HG03565 (cell line): ENCODE data around the gene ARRB1.
"Not testable (repeated sequence)": the region's sequence is repeated elsewhere in the genome, so short reads cannot be mapped to it uniquely, and the experiment has no call there.

ENCODE experiments used
- ATAC-seq: cut with Tn5 transposase; IDR thresholded peaks from one replicate; pipeline ENCODE4 v1.9.1; 2021; ENCODE audit warnings: mild to moderate bottlenecking, moderate library complexity; ENCODE audit not compliant: unreplicated experiment

ARRB1 gene

DNA sequence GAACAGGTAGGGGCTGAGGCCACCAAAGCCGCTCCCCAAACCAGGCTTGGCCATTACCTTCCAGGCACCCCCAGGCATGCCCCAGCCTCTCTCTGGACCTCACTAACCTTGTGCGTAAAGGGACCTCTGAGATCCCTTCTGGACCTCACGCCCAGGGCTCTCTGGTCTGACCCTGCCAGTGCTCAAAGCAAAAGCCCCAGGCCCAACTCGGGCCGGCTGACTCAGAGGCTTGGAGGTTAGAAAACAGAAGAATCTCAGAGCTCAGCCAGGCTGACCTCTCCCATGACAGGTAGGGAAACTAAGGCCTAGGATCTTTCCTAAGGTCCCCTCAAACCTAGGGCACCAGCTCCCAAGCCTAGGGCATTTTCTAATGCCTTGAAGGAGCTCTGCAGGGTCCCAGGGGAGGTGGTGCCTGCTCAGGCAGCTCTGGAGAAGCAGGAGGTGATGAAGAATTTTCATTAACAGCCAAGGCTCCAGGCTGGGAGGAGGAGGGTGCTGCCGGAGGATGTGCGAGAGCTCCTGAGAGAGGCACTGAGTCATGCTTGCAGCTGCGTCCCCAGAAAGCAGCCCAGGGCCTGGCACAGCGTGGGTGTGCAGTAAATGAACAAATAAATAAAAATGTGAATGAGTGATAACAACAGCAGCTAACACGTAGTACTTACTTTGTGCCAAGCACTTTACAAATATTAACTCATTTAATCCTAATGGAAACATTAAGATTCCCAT, 25.6 kb downstream of the ARRB1 start:
- no peak for ATAC-seq

DNA sequence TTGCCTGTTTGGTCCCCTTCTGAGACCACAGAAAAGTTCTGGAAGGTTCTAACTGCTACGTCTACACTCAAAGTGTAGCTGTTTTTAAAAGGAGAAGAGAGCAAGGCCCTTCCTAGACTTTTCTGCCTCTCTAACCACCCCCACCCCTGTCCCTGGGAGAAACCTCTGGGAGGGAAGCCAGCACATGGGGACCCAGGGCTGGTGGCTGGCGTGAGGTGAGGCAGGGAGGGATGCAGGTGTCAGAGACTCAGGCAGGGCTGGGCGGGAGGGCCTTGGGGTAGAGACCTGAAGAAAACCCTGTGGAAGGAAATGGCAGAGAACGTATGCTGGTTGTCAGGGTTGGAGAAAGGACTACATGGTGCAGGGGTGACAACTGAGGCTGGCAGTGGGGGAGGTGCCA, 26.7 kb downstream of the ARRB1 start:
- ATAC-seq = no peak

DNA sequence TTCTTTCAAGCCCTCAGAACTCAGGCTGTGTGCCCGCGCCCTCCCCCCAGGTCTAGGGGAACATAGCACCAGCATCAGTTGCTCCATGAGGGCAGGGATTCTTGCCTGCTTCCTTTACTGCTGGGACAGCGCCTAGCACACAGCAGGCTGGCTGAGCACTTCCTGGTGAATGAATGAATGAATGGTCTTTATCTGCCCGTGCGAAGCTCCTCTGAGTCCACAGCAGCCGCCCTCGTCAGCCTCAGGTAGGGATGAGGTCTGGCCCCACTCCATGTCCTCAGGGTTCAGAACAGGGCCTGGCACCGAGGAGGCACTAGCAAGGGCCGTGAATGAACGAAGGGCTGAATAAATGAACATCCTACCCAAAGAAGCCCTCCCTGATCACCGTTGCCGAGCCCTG, 27.3 kb downstream of the ARRB1 start:
- ATAC-seq = no peak

DNA sequence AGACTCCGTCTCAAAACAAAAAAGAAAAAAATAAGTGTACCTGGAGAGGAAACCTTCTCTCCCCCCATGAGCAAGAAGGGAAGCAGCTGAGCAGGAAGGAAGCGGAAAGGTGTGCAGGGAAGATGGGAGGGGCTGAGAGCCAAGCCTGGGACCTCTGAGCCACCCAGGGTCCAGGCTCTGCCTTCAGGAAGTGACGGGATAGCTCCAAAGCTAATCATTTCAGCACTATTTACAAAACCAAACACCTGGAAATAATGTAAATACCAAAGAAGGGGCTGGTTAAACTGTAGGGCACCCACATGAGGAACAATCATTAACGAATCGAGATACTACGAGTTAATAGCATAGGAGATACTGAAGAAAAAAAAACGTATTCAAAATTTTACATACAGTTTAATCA, 27.9 kb downstream of the ARRB1 start:
- ATAC-seq = no peak

DNA sequence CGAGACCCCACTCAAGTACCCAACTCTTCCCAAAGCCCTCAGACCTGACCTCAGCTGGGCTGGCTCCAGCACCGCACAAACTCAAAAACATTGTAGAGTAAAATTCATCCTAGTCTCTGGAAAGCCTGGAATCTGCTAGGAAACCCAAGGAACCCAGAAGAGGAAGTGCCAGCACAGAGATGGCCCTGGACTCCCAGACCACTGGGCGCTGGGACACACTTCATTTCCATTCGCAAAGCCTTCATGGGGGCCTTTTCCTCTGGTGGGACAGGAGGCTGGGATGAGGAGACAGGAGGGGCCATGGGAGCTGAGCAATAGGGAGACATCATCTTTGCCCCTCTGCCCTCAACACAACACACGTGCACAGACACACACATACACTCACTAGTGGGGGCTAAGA, 30.8 kb downstream of the ARRB1 start:
- no peak for ATAC-seq

DNA sequence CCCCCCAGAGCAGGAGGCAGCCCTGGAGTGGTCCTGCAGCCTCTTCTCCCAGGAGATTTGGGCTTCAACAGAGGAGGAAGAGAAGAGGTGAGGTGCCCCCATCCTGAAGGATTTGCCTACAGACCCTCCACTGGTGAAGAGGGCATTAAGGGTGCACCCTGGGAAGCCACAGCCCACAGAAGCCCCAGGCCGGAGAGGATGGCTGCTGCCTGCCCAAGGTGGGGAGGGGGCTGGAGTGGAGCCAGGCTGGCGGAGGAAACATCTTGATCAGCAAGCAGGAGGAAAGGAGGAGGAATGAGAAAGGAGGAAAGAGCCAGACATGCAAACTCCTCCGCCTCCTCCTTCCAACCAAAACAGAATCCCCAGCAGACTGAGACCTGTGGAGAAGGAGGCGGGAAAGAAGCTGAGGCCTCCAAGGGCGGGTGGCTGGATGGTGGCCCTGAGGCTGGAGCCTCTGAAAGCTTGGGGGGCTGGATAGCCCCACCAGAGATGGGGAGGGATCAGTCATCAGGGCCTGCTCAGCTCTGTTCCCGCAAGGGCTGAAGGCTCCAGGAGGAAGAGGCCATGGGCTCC, 31.3 kb downstream of the ARRB1 start:
- ATAC-seq = no peak

DNA sequence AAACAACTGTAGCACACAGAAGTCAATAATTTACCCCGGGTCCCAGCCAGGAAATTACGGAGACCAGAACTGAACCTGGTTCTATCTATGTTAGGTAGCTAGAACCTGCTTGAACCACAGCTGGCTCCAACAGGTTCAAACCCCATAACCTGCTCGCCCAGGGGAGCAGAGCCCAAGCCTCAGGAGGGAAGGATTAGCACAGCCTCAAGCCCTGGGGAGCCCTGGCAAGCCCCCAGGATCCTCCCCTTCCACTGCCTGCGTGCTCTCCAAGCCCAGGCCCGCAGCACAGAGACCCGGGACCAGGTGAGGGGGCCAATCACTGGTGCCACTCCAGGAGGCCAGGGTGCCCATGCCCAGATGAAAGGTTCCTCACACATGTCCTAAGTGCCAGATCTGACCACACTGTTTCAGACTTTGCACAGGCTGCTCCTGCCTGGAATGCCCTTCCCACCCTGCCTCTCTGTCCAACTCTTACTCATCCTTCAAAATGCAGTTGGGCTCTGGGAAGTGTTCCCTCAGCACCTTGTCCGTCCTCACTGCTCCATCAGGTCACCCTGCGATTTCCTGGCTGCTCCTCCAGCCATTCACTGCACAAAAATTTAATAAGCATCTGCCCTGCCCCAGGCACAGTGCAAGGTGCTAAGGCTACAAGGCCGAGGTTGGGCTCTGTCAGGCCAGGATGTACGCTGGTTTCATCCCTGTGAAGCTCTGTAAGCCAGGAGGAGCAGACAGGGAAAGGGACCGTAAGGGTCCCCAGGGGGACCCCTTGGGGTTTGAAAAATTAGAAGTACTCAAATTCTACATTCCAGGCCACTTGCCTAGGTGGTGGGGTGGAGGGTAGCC, 32.2 kb downstream of the ARRB1 start:
- no peak for ATAC-seq

DNA sequence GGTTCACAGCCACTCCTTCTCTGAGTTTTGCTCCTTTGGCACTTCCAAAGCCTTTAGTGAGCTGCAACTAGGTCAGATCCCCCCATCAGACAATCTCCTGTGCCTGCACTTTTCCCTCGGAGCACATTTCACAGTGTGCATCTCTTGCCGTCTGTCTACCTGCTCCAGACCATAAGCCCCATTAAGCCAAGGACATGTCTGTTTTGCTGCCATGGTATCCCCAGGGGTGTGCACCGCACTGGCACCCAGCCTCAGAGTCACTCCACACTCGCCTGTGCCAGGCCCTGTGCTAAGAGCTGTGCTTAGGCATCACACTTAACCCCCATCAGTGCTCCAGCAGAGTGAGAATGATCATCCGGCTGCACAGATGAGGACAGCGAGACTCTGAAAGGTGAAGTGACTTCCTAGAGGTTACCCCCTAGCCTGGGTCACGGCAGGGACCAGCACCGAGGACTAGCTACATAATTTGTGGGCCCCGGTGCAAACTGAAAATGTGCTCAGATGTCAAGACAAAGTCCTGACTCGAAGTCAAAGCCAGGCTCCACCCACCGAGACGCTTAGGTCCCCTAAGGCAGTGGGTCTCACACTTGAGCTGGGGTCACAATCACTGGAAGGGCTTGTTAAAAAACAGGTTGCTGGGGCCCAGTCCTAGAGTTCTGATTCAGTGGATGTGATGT, 33.9 kb downstream of the ARRB1 start:
- ATAC-seq = no peak

DNA sequence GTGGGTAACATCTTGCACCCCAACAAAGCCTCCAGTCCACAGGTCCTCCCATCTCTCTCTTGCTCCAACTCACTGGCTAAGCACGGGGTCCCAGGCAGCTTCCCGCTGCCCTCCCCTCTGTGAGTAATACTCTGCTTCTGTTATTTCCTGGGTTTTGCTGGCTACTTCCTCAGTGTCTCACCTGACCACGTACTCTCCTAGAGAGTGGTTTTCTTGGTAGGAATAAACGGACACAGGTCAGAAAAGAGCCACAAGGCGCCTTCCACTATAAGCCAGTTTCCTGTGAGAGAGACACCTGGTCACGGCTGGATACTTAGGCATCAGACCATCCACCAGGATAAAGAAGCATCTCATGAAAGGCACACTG, 36.0 kb downstream of the ARRB1 start:
- no peak for ATAC-seq

DNA sequence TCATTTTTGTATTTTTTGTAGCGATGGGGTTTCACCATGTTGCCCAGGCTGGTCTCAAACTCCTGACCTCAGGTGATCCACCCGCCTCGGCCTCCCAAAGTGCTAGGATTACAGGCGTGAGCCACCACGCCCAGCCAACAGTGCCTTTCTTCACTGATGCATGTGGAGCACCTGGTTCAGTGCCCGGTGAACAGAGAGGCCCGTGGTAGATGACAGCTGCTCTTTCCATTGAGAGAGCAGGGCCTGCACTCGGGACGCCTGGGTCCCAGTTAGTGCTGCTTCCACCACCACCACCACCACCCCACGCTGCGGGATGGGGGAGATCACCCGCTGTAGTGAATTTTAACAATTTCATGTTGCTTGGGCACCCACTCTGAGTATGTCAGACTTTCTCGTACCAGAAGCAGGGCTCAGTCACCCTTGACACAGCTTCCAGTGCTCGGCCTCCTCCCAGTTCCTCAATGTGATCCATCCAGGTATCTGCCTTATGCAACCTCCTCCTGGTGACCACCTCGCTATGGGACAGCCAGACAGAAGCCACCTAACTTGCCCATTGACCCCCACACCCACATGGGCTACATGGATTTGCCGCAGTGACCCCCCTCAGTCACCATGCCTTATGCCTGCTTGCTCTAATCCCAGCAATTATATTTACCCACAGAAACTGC, 36.6 kb downstream of the ARRB1 start:
- no peak for ATAC-seq

DNA sequence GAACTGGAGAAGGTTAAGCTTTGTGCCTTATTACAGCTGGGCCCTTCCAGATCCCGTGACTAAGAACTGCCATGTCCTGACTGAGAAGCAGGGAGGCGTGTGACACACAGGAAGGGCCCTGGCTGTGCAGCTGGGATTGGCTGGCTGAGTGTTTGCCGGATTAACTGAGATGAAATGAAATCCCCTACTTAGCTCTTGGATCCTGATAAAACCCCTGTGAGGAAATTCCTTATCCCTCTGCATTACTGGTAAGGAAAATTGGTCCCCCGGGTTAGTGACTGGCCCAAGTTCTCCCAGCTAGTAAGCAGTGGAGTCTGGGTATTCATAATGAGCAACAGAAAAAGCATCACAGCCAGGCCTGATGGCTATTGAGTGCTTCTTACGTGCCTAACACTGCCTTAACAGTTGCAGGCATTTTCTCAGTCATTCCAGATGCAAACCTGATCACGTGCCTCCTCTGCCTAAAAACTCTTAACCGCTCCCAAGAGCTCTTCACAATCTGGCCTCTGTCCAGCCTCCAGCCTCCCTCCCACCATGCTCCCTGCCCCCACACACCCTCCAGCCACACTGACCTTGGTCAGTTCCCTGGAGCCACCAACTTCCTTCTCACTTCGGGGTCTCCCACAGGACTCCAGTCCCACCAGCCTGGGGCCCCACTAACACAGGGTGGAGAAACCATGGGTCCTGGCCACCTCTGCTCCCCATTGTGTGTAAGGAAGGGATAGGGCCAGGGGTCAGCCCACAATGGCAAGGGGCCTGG, 37.8 kb downstream of the ARRB1 start:
- no peak for ATAC-seq

DNA sequence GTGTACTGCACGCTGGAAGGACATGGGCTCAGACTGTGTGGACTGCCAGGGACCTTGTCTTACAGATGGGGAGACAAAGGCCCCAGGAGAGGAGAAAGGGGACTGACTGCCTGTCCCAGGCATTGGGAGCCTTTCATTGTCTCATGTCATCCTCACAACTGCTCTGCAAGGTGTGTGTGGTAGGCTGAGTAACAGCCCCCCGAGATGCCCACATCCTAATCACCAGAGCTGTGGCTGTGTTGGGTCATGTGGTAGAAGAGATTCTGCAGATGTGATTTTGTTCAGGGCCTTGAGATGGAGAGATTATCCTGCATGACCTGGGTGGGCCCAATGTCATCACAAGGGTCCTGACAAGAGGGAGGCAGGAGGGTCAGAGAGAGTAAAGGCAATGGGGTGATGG, 39.1 kb downstream of the ARRB1 start:
- no peak for ATAC-seq

DNA sequence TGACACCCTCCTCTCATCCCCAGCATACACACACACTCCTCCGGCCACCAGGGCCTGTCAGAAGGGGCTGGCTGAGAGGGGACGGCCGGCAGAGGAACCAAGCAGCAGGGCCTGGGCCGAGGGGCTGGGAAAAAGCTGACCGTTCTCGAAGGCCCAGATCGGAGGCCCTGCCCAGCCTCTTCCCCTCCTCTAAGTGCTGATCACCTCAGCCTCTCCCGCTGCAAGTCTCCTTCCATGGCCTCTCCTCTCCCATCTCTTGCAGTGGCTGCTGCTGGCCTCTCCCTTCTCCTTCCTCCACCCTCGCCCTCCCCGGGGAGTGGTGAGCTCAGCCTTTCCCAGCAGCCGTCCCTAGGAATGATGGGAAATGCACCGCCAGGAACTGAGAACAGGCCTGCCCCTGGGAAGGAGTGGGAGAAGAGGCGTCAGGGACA, 39.6 kb downstream of the ARRB1 start:
- ATAC-seq = no peak

DNA sequence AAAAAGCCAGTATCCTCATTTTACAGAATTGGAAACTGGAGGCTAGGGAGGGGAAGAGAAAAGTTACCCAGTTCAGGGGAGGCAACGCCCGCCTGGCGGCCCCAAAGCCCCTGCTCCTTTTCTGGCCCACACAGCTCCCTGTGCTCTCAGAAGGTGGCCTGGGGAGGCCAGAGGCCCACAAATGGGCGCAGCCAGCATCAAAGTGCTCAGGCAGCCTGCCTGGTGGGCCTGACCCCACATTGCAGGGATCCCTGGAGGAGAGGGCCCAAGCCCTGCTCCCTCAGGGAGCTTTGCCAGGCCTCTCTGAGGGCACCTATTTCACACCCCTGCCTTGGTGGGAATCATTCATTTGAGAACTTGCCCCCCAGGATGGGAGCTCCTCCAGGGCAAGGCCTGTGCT, 42.5 kb downstream of the ARRB1 start:
- no peak for ATAC-seq

DNA sequence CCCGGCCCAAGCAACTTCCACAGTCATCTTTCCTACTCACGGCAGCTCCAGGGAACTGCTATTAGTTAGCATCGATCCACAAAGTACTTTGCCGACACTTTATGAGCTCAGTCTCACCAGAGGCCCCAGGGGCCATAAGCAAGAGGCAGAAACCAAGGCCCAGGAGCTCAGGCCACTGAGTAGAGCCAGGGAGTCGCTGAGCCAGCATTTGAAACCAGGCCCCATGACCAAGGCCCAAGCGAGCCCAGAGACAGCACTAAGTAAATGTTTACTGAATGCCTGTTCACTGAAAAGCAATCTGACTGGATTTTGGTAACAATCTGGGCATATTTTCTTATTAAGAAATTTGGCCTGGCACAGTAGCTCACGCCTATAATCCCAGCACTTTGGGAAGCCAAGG, 43.3 kb downstream of the ARRB1 start:
- ATAC-seq = no peak

DNA sequence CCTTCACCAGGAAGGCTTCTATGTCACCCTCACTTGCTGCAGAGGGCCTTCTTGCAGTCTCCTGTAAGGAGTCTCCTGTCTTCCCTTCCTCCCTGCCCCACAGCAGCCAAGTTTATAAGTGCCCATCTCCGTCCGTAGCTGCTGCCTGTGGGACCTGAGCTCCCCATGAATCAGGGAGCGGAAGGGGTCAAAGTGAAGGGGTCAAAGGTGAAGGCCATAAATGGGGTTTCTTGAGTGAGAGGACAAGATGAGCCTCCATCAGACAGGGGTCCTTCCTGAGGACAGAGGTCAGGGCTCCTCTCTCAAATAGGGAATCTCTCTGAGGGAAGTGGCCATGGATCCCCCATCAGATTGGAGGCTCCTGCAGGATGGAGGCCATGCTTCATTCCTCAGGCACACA, 44.4 kb downstream of the ARRB1 start:
- ATAC-seq = no peak

DNA sequence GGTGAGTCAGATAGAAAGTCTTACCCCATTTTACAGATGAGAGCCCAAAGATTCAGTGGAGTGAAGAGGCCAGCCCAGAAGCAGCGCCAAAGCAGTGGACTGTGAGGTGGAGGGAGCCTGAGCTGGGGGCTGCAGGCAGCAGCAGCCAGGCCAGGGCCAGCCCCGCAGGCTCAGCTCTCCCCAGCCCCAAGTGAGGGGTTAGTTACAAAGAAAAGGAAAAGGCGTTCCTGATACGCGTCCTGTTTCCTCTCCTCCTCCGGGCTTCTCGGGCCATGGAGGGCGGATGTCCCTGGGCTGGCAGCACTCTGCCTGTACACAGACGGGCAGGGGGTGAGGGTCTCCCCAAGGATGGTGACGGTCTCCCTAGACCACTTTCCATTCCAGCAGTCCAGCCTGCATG, 44.9 kb downstream of the ARRB1 start:
- no peak for ATAC-seq

DNA sequence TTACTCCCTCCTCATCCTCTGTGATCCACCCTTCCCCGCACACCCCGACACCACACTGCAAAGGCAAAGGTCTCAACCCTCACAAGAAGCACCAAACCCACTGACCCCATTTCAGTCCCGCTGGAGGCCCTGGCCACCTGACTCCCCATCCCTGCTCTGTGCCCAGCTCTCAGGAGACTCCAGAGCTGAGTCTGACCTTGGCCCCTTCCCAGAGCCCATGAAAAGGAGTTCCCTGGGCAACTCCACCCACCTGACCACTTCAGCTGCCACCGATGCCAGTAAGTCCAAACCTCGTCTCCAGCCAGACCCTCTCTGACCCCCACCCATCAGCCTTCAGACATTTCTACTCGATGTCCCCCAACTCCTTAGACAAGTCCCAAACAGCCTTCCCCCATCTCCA, 45.5 kb downstream of the ARRB1 start:
- no peak for ATAC-seq

DNA sequence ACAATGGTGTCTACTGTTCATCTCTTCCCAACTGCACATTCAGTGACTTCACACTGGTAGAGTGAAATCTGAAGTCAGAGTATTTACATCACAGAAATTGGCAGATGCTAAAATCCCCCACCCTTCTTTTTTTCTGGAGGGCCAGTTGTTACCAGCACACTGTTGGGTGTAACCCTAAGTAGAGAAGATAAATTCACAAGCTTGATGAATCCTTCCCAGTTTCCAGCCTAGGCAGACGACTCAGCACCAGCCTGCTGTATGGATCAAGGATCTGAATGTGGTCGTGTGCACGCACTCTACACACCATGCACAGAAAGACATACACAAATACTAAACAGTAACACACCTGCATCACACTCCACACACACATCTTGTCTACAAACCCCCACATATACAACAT, 46.0 kb downstream of the ARRB1 start:
- ATAC-seq = no peak

DNA sequence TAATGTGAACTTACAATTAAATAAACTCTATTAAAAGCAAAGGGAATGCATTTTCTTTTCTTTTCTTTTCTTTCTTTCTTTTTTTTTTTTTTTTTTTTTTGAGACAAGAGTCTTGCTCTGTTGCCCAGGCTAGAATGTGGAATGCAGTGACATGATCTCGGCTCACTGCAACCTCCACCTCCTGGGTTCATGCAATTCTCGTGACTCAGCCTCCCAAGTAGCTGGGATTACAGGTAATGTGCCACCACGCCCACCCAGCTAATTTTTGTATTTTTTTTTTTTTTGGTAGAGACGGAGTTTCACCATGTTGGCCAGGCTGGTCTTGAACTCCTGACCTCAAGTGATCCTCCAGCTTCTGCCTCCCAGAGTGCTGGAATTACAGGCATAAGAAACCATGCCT, 46.5 kb downstream of the ARRB1 start:
- ATAC-seq = not testable (repeated sequence)
